Measurements from ENCODE around the gene SAMD10.

GRCh38 chr20:64006490-64006889 is 27.0 kb upstream of the SAMD10 start:
- no peak for TF ChIP-seq CTCF (IDR thresholded peaks at IDR 0.05)
- no peak for TF ChIP-seq POLR2A (IDR thresholded peaks at IDR 0.05)

Measured in adrenal gland (tissue), 5 donors.